ENCODE data around the gene ASB1.

ASB1 gene

DNA sequence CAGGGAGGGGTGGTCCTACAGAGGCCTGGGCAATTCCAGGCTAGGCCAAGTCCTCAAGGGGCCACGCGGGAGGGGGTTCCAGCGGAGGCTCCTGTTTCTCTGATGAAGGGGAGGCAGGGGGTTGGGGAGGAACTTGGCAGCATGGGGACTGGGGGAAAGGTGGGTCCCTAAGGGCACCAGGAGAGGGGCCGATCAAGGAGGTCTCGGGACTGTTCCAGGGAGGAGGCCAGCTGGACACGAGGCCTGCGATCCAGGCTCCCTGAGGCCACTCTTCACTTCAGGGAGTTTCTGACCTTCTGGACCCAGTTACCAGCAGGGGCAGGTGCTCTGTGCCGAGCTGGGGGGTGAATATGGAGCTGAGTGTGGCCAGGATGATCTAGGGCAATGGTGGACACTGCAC is 71.5 kb downstream of the ASB1 start:
- no peak for DNase-seq

DNA sequence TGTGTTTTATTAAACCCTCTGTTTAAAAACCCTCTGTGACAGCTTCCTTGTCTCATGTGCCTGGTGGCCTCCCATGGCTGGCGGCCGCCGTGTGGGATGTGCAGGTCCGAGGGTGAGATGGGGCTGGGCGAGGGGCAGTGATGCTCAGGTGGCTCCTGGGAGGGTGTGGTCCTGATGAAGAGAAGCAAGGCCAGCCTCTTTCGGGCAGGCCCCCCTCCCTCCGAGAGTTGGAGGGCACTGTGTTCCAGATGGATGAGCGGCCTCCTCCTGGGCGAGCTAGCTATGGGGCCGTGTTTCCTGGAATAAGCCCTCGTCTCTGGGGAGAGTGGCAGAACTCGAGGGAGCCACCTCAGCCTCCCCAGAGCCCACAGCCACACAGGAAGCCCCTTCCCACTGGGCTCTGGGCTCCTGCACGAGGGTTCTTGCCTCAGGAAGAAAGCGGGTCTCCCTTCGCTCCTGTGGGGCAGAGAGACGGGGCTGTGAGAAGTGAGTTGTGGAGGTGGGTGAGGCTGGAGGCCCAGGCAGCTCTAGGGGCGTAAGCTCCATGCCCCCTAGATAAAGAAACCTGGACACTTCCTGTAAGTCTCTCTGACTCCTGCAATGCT is 72.1 kb downstream of the ASB1 start:
- no peak for DNase-seq

DNA sequence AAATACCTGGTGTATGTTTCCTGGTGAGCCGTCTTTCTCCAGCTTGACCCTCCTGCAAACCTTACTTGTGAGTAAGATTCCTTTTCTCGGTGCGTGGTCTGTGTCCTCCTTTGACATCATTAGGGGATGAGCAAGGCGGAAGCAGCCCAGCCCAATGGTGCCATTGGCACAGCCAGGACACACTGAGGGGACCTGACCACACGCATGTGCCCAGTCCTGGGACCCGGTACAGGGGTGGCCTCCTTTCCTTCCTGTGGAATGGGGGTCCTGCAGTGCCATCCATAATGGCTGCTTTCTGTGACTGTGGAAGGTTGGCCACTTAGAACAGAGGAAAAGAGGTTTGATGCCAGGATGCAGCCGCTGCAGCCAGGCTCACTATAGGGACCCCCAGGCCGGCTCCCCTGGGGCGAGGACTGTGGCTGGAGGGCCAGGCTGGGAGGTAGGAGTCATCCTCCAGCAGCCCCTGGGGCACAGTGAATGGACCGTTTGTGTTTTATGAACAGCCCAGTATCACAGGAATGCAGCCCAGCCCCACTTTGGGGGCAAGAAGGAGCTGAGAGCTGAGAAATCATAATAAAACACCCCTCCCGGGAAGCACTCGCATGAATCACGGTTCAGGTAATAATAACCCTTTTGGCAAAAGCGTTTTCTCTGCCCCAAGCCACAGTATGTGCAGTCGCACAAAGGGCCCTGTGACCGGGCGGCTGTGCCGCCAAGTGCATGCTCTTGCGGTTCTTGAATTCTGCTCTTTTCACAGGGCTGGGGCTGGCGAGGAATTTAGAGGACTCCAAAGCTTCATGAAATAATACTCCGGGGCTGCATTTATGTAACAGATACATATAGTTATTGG is 73.2 kb downstream of the ASB1 start:
- DNase-seq = no peak

DNA sequence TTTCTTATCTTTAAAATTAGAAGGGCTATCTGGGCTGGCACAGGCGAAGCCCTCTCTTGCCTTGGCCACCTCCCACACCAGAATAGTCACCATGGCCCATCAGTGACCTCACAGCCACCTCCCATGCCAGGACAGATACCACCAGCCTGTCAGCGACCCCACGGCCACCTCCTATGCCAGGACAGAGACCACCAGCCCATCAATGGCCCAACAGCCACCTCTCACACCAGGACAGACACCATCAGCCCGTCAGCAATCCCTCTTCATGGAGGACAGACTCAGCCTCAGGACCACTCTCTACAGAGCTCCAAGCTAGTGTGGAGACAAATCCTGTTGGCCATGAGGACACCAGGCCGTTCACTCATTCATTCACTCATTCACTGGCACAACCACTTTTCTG is 74.6 kb downstream of the ASB1 start:
- DNase-seq = no peak

Measured in GDM1 (cell line).